ENCODE data around the gene SDK2.

Gene SDK2

GRCh38 chr17:73437826-73438225, 206.4 kb downstream of the SDK2 start:
- no peak for FAIRE-seq

GRCh38 chr17:73436954-73437353, 207.3 kb downstream of the SDK2 start:
- no peak for FAIRE-seq

- no peak for FAIRE-seq
These were observed 208.8 kb downstream of the SDK2 start for GRCh38 chr17:73435412-73435811.

GRCh38 chr17:73434154-73434553, 210.1 kb downstream of the SDK2 start:
- FAIRE-seq, result no peak

GRCh38 chr17:73433501-73433900, 210.7 kb downstream of the SDK2 start:
- no peak for FAIRE-seq

GRCh38 chr17:73432624-73433190, 211.5 kb downstream of the SDK2 start:
- FAIRE-seq, result no peak

GRCh38 chr17:73431401-73432205, 212.6 kb downstream of the SDK2 start:
- no peak for FAIRE-seq

GRCh38 chr17:73430848-73431247, 213.4 kb downstream of the SDK2 start:
- FAIRE-seq, result no peak

GRCh38 chr17:73430165-73430680, 214.0 kb downstream of the SDK2 start:
- FAIRE-seq, result no peak

GRCh38 chr17:73429440-73430164, 214.6 kb downstream of the SDK2 start:
- no peak for FAIRE-seq

- no peak for FAIRE-seq
These were observed 217.0 kb downstream of the SDK2 start for GRCh38 chr17:73427198-73427597.

GRCh38 chr17:73424571-73424970, 219.7 kb downstream of the SDK2 start:
- no peak for FAIRE-seq

- FAIRE-seq, result no peak
These were observed 220.4 kb downstream of the SDK2 start for GRCh38 chr17:73423806-73424205.

- FAIRE-seq, result no peak
These were observed 221.0 kb downstream of the SDK2 start for GRCh38 chr17:73423159-73423715.

- FAIRE-seq, result no peak
These were observed 222.1 kb downstream of the SDK2 start for GRCh38 chr17:73422121-73422520.

GRCh38 chr17:73420897-73421296, 223.3 kb downstream of the SDK2 start:
- FAIRE-seq, result no peak

GRCh38 chr17:73419881-73420280, 224.4 kb downstream of the SDK2 start:
- FAIRE-seq, result no peak

- no peak for FAIRE-seq
These were observed 225.2 kb downstream of the SDK2 start for GRCh38 chr17:73419051-73419450.

GRCh38 chr17:73415782-73416181, 228.5 kb downstream of the SDK2 start:
- no peak for FAIRE-seq

- no peak for FAIRE-seq
These were observed 229.9 kb downstream of the SDK2 start for GRCh38 chr17:73414171-73414955.

GRCh38 chr17:73412914-73413313, 231.3 kb downstream of the SDK2 start:
- no peak for FAIRE-seq

- FAIRE-seq, result no peak
These were observed 232.9 kb downstream of the SDK2 start for GRCh38 chr17:73411313-73411747.
